Measurements from ENCODE around the gene TBL2. TPM values are rescaled to one million over a fixed set of nuclear protein-coding genes. Genes with fewer than 3 reads are reported as not detected.
"Not testable (repeated sequence)": the region's sequence is repeated elsewhere in the genome, so short reads cannot be mapped to it uniquely, and the experiment has no call there.

The TBL2 gene
- polyA plus RNA-seq, 4 donors = 39.3 to 42.5 (median 40.6) TPM

- no peak for DNase-seq (ENCODE audit: low read depth in 4 of 4, low spot score in 2 of 4)
These were observed 7.4 kb downstream of the TBL2 start for GRCh38 chr7:73570977-73571376.

- DNase-seq (ENCODE audit: low read depth in 4 of 4, low spot score in 2 of 4) = no peak
These were observed 7.9 kb downstream of the TBL2 start for GRCh38 chr7:73570521-73570920.

GRCh38 chr7:73569042-73569608, 9.3 kb downstream of the TBL2 start:
- DNase-seq (ENCODE audit: low read depth in 4 of 4, low spot score in 2 of 4) = no peak

- DNase-seq (ENCODE audit: low read depth in 4 of 4, low spot score in 2 of 4) = no peak
These were observed 10.3 kb downstream of the TBL2 start for GRCh38 chr7:73567846-73568685.

- no peak for DNase-seq (ENCODE audit: low read depth in 4 of 4, low spot score in 2 of 4)
These were observed 11.2 kb downstream of the TBL2 start for GRCh38 chr7:73567140-73567539.

- not testable (repeated sequence) for DNase-seq (ENCODE audit: low read depth in 4 of 4, low spot score in 2 of 4)
These were observed 11.9 kb downstream of the TBL2 start for GRCh38 chr7:73566431-73566830.

GRCh38 chr7:73565675-73566340, 12.6 kb downstream of the TBL2 start:
- DNase-seq (ENCODE audit: low read depth in 4 of 4, low spot score in 2 of 4) = no peak

GRCh38 chr7:73560109-73560835, 18.1 kb downstream of the TBL2 start:
- no peak for DNase-seq (ENCODE audit: low read depth in 4 of 4, low spot score in 2 of 4)

- peak in 3 of 4 donors; percentile 38 to 62 (median 41) for DNase-seq (ENCODE audit: low read depth in 4 of 4, low spot score in 2 of 4)
These were observed 20.8 kb downstream of the TBL2 start, which contains the start of gene BCL7B for GRCh38 chr7:73557397-73558257. TSS of gene BCL7B (minus strand) at chr7:73557690. CDS start at chr7:73557578, 112 bp downstream.

- peak; percentile 37 to 81 (median 78) for DNase-seq (ENCODE audit: low read depth in 4 of 4, low spot score in 2 of 4)
These were observed 21.3 kb downstream of the TBL2 start for GRCh38 chr7:73557108-73557396.

GRCh38 chr7:73556208-73557107, 21.9 kb downstream of the TBL2 start:
- no peak for DNase-seq (ENCODE audit: low read depth in 4 of 4, low spot score in 2 of 4)

- DNase-seq (ENCODE audit: low read depth in 4 of 4, low spot score in 2 of 4) = no peak
These were observed 22.9 kb downstream of the TBL2 start for GRCh38 chr7:73555411-73555982.

- not testable (repeated sequence) for DNase-seq (ENCODE audit: low read depth in 4 of 4, low spot score in 2 of 4)
These were observed 28.3 kb downstream of the TBL2 start for GRCh38 chr7:73550093-73550492.

- DNase-seq (ENCODE audit: low read depth in 4 of 4, low spot score in 2 of 4) = no peak
These were observed 29.2 kb downstream of the TBL2 start for GRCh38 chr7:73549176-73549575.

GRCh38 chr7:73547841-73548240, 30.5 kb downstream of the TBL2 start:
- no peak for DNase-seq (ENCODE audit: low read depth in 4 of 4, low spot score in 2 of 4)

- DNase-seq (ENCODE audit: low read depth in 4 of 4, low spot score in 2 of 4) = no peak
These were observed 33.7 kb downstream of the TBL2 start for GRCh38 chr7:73544678-73545077.

GRCh38 chr7:73541722-73542121, 36.7 kb downstream of the TBL2 start:
- DNase-seq (ENCODE audit: low read depth in 4 of 4, low spot score in 2 of 4) = no peak

- DNase-seq (ENCODE audit: low read depth in 4 of 4, low spot score in 2 of 4) = no peak
These were observed 38.7 kb downstream of the TBL2 start for GRCh38 chr7:73539709-73540108.

GRCh38 chr7:73538510-73538909, 39.9 kb downstream of the TBL2 start:
- not testable (repeated sequence) for DNase-seq (ENCODE audit: low read depth in 4 of 4, low spot score in 2 of 4)

Measured in left renal cortex interstitium (tissue), 4 donors.